NK-92 (cell line): ENCODE measurements around the gene PROK2.

Source experiments
- DNase-seq: peaks from one replicate; lab custom pipeline; 2025; ENCODE audit not compliant: unreplicated experiment; lab: John Stamatoyannopoulos, UW

The PROK2 gene

GRCh38 chr3:71784914-71785531 is at the start of gene PROK2:
PROK2 (minus strand) TSS chr3:71785148; CDS start chr3:71785052, 96 bp downstream.
- no peak for DNase-seq

GRCh38 chr3:71831599-71831998 is 46.7 kb upstream of the PROK2 start:
- DNase-seq: no peak

GRCh38 chr3:71825551-71826283 is 40.8 kb upstream of the PROK2 start:
- no peak for DNase-seq

- DNase-seq: no peak
Measured at GRCh38 chr3:71821116-71821515, 36.2 kb upstream of the PROK2 start.

GRCh38 chr3:71817262-71817661 is 32.3 kb upstream of the PROK2 start:
- no peak for DNase-seq

GRCh38 chr3:71816767-71817156 is 31.8 kb upstream of the PROK2 start:
- no peak for DNase-seq

- no peak for DNase-seq
Measured at GRCh38 chr3:71815340-71816067, 30.6 kb upstream of the PROK2 start.

- no peak for DNase-seq
Measured at GRCh38 chr3:71813704-71814103, 28.8 kb upstream of the PROK2 start.

- DNase-seq: no peak
Measured at GRCh38 chr3:71813073-71813472, 28.1 kb upstream of the PROK2 start.

- no peak for DNase-seq
Measured at GRCh38 chr3:71810056-71810455, 25.1 kb upstream of the PROK2 start.

- DNase-seq: no peak
Measured at GRCh38 chr3:71809321-71810026, 24.5 kb upstream of the PROK2 start.

GRCh38 chr3:71806736-71807135 is 21.8 kb upstream of the PROK2 start:
- DNase-seq: no peak

- DNase-seq: no peak
Measured at GRCh38 chr3:71805691-71806090, 20.7 kb upstream of the PROK2 start.

GRCh38 chr3:71805199-71805598 is 20.3 kb upstream of the PROK2 start:
- DNase-seq: no peak

- DNase-seq: no peak
Measured at GRCh38 chr3:71803248-71803647, 18.3 kb upstream of the PROK2 start.

- no peak for DNase-seq
Measured at GRCh38 chr3:71801986-71802385, 17.0 kb upstream of the PROK2 start.

- DNase-seq: no peak
Measured at GRCh38 chr3:71800023-71800422, 15.1 kb upstream of the PROK2 start.

GRCh38 chr3:71797455-71797854 is 12.5 kb upstream of the PROK2 start:
- no peak for DNase-seq

GRCh38 chr3:71796290-71796689 is 11.3 kb upstream of the PROK2 start:
- no peak for DNase-seq

GRCh38 chr3:71791634-71792033 is 6.7 kb upstream of the PROK2 start:
- no peak for DNase-seq

GRCh38 chr3:71789922-71790321 is 5.0 kb upstream of the PROK2 start:
- DNase-seq: no peak
